ENCODE measurements around the gene ARMC3.

The ARMC3 gene

GRCh38 chr10:22997096-22997495 is 69.2 kb downstream of the ARMC3 start:
- DNase-seq (ENCODE audit: low read depth in 1 of 2, low spot score in 1 of 2) = no peak
- TF ChIP-seq POLR2AphosphoS5 (IDR thresholded peaks at IDR 0.05; ENCODE audit: low read depth) = no peak
- no peak for TF ChIP-seq REST (IDR thresholded peaks at IDR 0.05; ENCODE audit: insufficient replicate concordance, low read depth)
- TF ChIP-seq, protein P1, sequence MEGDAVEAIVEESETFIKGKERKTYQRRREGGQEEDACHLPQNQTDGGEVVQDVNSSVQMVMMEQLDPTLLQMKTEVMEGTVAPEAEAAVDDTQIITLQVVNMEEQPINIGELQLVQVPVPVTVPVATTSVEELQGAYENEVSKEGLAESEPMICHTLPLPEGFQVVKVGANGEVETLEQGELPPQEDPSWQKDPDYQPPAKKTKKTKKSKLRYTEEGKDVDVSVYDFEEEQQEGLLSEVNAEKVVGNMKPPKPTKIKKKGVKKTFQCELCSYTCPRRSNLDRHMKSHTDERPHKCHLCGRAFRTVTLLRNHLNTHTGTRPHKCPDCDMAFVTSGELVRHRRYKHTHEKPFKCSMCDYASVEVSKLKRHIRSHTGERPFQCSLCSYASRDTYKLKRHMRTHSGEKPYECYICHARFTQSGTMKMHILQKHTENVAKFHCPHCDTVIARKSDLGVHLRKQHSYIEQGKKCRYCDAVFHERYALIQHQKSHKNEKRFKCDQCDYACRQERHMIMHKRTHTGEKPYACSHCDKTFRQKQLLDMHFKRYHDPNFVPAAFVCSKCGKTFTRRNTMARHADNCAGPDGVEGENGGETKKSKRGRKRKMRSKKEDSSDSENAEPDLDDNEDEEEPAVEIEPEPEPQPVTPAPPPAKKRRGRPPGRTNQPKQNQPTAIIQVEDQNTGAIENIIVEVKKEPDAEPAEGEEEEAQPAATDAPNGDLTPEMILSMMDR (IDR thresholded peaks at IDR 0.05; ENCODE audit: insufficient read depth, low read length) = no peak
- H3K4me3 ChIP-seq (replicated peaks; ENCODE audit: insufficient read depth, low read length) = no peak overlapping the region
- no peaks in the 10 kb centered on the region for H3K27me3 ChIP-seq (ENCODE audit: insufficient read depth, poor library complexity, severe bottlenecking)
- H3K27ac ChIP-seq (replicated peaks) = no peak overlapping the region

- no peak overlapping the region for H3K4me3 ChIP-seq (replicated peaks; ENCODE audit: insufficient read depth, low read length)
- no peaks in the 10 kb centered on the region for H3K27me3 ChIP-seq (ENCODE audit: insufficient read depth, poor library complexity, severe bottlenecking)
- no peak overlapping the region for H3K27ac ChIP-seq (replicated peaks)
- TF ChIP-seq SPI1 (IDR thresholded peaks at IDR 0.05; ENCODE audit: borderline replicate concordance, low read depth) (no peak), GABPA (IDR thresholded peaks at IDR 0.05; ENCODE audit: low read depth) (no peak), REST (IDR thresholded peaks at IDR 0.05; ENCODE audit: insufficient replicate concordance, low read depth) (no peak), POLR2AphosphoS5 (IDR thresholded peaks at IDR 0.05; ENCODE audit: low read depth) (no peak)
- TF ChIP-seq, protein P1 (IDR thresholded peaks at IDR 0.05; ENCODE audit: insufficient read depth, low read length) = no peak
- no peak for DNase-seq (ENCODE audit: low read depth in 1 of 2, low spot score in 1 of 2)
Observed at GRCh38 chr10:22998091-22998490, 70.2 kb downstream of the ARMC3 start.

DNA sequence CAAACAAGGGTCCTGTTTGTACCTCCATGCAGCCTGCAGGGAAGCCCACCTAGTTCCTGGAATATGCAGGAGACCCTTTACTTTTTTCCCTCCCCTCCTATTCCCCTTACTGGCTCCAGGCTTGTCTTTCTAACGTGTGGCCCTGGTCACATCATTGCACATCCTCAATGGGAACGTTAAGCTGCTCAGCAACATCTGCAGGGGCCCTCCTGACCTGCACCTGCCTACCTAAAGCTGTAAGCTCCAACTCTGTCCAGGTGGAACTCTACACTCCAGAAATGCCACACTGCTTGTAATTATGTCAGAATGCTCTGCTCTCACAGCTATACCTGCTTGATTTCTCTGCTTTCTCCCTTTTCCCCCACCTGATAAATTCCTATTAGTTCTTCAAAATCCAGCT is 72.1 kb downstream of the ARMC3 start:
- Histone ChIP-seq H3K4me3 (replicated peaks; ENCODE audit: insufficient read depth, low read length) (no peak overlapping the region), H3K27me3 (ENCODE audit: insufficient read depth, poor library complexity, severe bottlenecking) (no peaks in the 10 kb centered on the region), H3K27ac (replicated peaks) (no peak overlapping the region)
- no peak for DNase-seq (ENCODE audit: low read depth in 1 of 2, low spot score in 1 of 2)
- TF ChIP-seq GABPA (IDR thresholded peaks at IDR 0.05; ENCODE audit: low read depth) (no peak), POLR2AphosphoS5 (IDR thresholded peaks at IDR 0.05; ENCODE audit: low read depth) (no peak), SPI1 (IDR thresholded peaks at IDR 0.05; ENCODE audit: borderline replicate concordance, low read depth) (no peak), REST (IDR thresholded peaks at IDR 0.05; ENCODE audit: insufficient replicate concordance, low read depth) (no peak)
- TF ChIP-seq, protein P1 (IDR thresholded peaks at IDR 0.05; ENCODE audit: insufficient read depth, low read length) = no peak

All from HL-60 (cell line).